ENCODE results near the gene OR10G3.

OR10G3 gene

GRCh38 chr14:21520767-21521166, 59.1 kb downstream of the OR10G3 start:
- ATAC-seq: no peak
- TF ChIP-seq ZFP3 (CRISPR knock-in tag; IDR thresholded peaks at IDR 0.05): no peak
- TF ChIP-seq ZC3H10 (CRISPR knock-in tag; IDR thresholded peaks at IDR 0.05): no peak
- no peak for TF ChIP-seq ARNTL (CRISPR knock-in tag; IDR thresholded peaks at IDR 0.05; ENCODE audit: borderline replicate concordance, low read depth)
- TF ChIP-seq ZNF8 (CRISPR knock-in tag; IDR thresholded peaks at IDR 0.05): no peak
- no peak for TF ChIP-seq CSRNP3 (CRISPR knock-in tag; IDR thresholded peaks at IDR 0.05)
- TF ChIP-seq SNAI2 (CRISPR knock-in tag; IDR thresholded peaks at IDR 0.05): no peak
- no peak for TF ChIP-seq GLIS3 (CRISPR knock-in tag; IDR thresholded peaks at IDR 0.05)
- no peak for TF ChIP-seq ISL1 (CRISPR knock-in tag; IDR thresholded peaks at IDR 0.05)
- no peak for TF ChIP-seq ZNF565 (CRISPR knock-in tag; conservative IDR thresholded peaks at IDR 0.05; ENCODE audit: low read depth)
- TF ChIP-seq TOX (CRISPR knock-in tag; IDR thresholded peaks at IDR 0.05; ENCODE audit: borderline replicate concordance): no peak
- no peak for TF ChIP-seq ZFP30 (CRISPR knock-in tag; IDR thresholded peaks at IDR 0.05)
- TF ChIP-seq TSHZ2 (CRISPR knock-in tag; IDR thresholded peaks at IDR 0.05): no peak
- TF ChIP-seq ESRRG (CRISPR knock-in tag; IDR thresholded peaks at IDR 0.05): no peak
- TF ChIP-seq CREB5 (CRISPR knock-in tag; IDR thresholded peaks at IDR 0.05; ENCODE audit: low read depth): no peak
- no peak for TF ChIP-seq PPARA (CRISPR knock-in tag; IDR thresholded peaks at IDR 0.05; ENCODE audit: borderline replicate concordance)
- TF ChIP-seq BACH2 (CRISPR knock-in tag; IDR thresholded peaks at IDR 0.05; ENCODE audit: borderline replicate concordance): no peak
- TF ChIP-seq TCF4 (CRISPR knock-in tag; IDR thresholded peaks at IDR 0.05; ENCODE audit: borderline replicate concordance): no peak
- no peak for TF ChIP-seq OSR1 (CRISPR knock-in tag; IDR thresholded peaks at IDR 0.05)

GRCh38 chr14:21518725-21519124, 61.2 kb downstream of the OR10G3 start:
- ATAC-seq: no peak; the same call in 2 of the 3 replicates
- no peak for TF ChIP-seq ARNTL (CRISPR knock-in tag; IDR thresholded peaks at IDR 0.05; ENCODE audit: borderline replicate concordance, low read depth)
- TF ChIP-seq ZC3H10 (CRISPR knock-in tag; IDR thresholded peaks at IDR 0.05): no peak
- TF ChIP-seq TOX (CRISPR knock-in tag; IDR thresholded peaks at IDR 0.05; ENCODE audit: borderline replicate concordance): no peak
- no peak for TF ChIP-seq ESRRG (CRISPR knock-in tag; IDR thresholded peaks at IDR 0.05)
- TF ChIP-seq PATZ1 (CRISPR knock-in tag; IDR thresholded peaks at IDR 0.05; ENCODE audit: borderline replicate concordance): no peak
- TF ChIP-seq RARB (CRISPR knock-in tag; IDR thresholded peaks at IDR 0.05): no peak
- TF ChIP-seq CSDC2 (CRISPR knock-in tag; IDR thresholded peaks at IDR 0.05): no peak
- no peak for TF ChIP-seq ZNF565 (CRISPR knock-in tag; conservative IDR thresholded peaks at IDR 0.05; ENCODE audit: low read depth)
- TF ChIP-seq ZFP3 (CRISPR knock-in tag; IDR thresholded peaks at IDR 0.05): no peak
- TF ChIP-seq TCF4 (CRISPR knock-in tag; IDR thresholded peaks at IDR 0.05; ENCODE audit: borderline replicate concordance): no peak
- TF ChIP-seq PPARA (CRISPR knock-in tag; IDR thresholded peaks at IDR 0.05; ENCODE audit: borderline replicate concordance): no peak
- no peak for TF ChIP-seq SNAI2 (CRISPR knock-in tag; IDR thresholded peaks at IDR 0.05)
